ENCODE data around the gene PALM. TPM values are rescaled to one million over a fixed set of nuclear protein-coding genes. Genes with fewer than 3 reads are reported as not detected.

Gene PALM
- total and polyA plus RNA-seq, 4 experiments from 2014 or later, result not detected

DNA sequence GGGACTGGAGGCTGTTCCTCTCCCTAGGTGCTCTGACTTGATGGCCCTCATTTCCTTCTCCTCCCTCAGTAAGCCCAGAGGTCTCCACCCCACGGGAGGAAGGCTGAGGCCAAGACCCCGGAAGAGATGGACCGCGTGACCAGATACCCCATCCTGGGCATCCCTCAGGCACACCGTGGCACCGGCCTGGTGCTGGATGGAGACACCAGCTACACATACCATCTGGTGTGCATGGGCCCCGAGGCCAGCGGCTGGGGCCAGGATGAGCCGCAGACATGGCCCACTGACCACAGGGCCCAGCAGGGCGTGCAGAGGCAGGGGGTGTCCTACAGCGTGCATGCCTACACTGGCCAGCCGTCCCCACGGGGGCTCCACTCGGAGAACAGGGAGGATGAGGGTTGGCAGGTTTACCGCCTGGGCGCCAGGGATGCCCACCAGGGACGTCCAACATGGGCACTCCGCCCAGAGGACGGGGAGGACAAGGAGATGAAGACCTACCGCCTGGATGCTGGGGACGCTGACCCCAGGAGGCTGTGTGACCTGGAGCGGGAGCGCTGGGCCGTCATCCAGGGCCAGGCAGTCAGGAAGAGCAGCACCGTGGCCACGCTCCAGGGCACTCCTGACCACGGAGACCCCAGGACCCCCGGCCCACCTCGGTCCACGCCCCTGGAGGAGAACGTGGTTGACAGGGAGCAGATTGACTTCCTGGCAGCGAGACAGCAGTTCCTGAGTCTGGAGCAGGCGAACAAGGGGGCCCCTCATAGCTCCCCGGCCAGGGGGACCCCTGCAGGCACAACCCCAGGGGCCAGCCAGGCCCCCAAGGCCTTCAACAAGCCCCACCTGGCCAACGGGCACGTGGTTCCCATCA, 48.3 kb downstream of the PALM start:
- H3K27ac Mint-ChIP-seq, result no peak overlapping the region
- DNase-seq, result no peak
- H3K9me3 Mint-ChIP-seq, result peaks cover 0 to 16% (median 5%) of the 10 kb centered on the region in 8 donors
- H3K4me3 ChIP-seq (ENCODE audit: low read length in 2 of 2), result no peak overlapping the region
- POLR2A ChIA-PET (ENCODE audit: partially characterized antibody), result no interaction called here
- H3K36me3 ChIP-seq (ENCODE audit: insufficient read depth, low read length), result no peaks in the 10 kb centered on the region
- no peak overlapping the region for H3K4me3 Mint-ChIP-seq
- H3K27me3 ChIP-seq (ENCODE audit: insufficient read depth, low read length), result no peaks in the 10 kb centered on the region
- H3K27me3 Mint-ChIP-seq, result peaks cover 0 to 2% of the 10 kb centered on the region in 2 donors
- intact Hi-C loops (cut with micrococcal nuclease), result no loop called here
- H3K27ac ChIP-seq (ENCODE audit: low read depth, low read length), result no peak overlapping the region
- CTCF ChIA-PET (ENCODE audit: partially characterized antibody), result no interaction called here
- H3K4me1 Mint-ChIP-seq, result no peaks in the 10 kb centered on the region
- peaks cover 0 to 4% of the 10 kb centered on the region in 2 donors for H3K36me3 Mint-ChIP-seq
- H3K9me3 ChIP-seq (ENCODE audit: control insufficient read depth in 1 of 2, low read length in 2 of 2), result no peaks in the 10 kb centered on the region
- no peaks in the 10 kb centered on the region for H3K4me1 ChIP-seq (ENCODE audit: insufficient read depth, low read length)

DNA sequence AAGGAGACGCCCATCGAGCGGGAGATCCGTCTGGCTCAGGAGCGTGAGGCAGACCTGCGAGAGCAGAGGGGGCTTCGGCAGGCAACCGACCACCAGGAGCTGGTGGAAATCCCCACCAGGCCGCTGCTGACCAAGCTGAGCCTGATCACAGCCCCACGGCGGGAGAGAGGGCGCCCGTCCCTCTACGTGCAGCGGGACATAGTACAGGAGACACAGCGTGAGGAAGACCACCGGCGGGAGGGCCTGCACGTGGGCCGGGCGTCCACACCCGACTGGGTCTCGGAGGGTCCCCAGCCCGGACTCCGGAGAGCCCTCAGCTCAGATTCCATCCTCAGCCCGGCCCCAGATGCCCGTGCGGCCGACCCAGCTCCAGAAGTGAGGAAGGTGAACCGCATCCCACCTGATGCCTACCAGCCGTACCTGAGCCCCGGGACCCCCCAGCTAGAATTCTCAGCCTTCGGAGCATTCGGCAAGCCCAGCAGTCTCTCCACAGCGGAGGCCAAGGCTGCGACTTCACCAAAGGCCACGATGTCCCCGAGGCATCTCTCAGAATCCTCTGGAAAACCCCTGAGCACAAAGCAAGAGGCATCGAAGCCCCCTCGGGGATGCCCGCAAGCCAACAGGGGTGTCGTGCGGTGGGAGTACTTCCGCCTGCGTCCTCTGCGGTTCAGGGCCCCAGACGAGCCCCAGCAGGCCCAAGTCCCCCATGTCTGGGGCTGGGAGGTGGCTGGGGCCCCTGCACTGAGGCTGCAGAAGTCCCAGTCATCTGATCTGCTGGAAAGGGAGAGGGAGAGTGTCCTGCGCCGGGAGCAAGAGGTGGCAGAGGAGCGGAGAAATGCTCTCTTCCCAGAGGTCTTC, 49.3 kb downstream of the PALM start:
- POLR2A ChIA-PET (ENCODE audit: partially characterized antibody), result no interaction called here
- H3K36me3 Mint-ChIP-seq, result peaks cover 0 to 4% of the 10 kb centered on the region in 2 donors
- H3K36me3 ChIP-seq (ENCODE audit: insufficient read depth, low read length), result no peaks in the 10 kb centered on the region
- no peak for DNase-seq
- CTCF ChIA-PET (ENCODE audit: partially characterized antibody), result no interaction called here
- peaks cover 0 to 2% of the 10 kb centered on the region in 2 donors for H3K27me3 Mint-ChIP-seq
- no peaks in the 10 kb centered on the region for H3K4me1 Mint-ChIP-seq
- intact Hi-C loops (cut with micrococcal nuclease), result no loop called here
- H3K4me3 ChIP-seq (ENCODE audit: low read length in 2 of 2), result no peak overlapping the region
- H3K9me3 ChIP-seq (ENCODE audit: control insufficient read depth in 1 of 2, low read length in 2 of 2), result no peaks in the 10 kb centered on the region
- no peaks in the 10 kb centered on the region for H3K4me1 ChIP-seq (ENCODE audit: insufficient read depth, low read length)
- peaks cover 0 to 16% (median 5%) of the 10 kb centered on the region in 8 donors for H3K9me3 Mint-ChIP-seq
- H3K27me3 ChIP-seq (ENCODE audit: insufficient read depth, low read length), result no peaks in the 10 kb centered on the region
- H3K4me3 Mint-ChIP-seq, result no peak overlapping the region
- no peak overlapping the region for H3K27ac ChIP-seq (ENCODE audit: low read depth, low read length)
- no peak overlapping the region for H3K27ac Mint-ChIP-seq

DNA sequence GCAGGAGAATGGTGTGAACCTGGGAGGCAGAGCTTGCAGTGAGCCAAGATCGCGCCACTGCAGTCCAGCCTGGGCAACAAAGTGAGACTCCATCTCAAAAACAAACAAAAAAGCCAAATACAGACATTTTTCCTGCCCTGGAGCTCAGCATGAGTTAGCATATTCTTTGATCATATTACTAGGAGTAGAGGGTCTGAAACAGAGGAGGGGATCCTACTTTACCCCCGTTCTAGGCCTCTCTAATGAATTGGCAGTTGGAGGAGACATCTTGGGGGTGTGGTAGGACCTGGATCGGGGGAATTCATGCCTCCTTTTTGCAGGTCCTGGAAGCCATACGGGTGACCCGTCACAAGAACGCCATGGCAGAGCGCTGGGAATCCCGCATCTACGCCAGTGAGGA, 54.4 kb downstream of the PALM start:
- H3K9me3 Mint-ChIP-seq, result peaks cover 0 to 13% (median 4%) of the 10 kb centered on the region in 8 donors
- DNase-seq, result no peak
- POLR2A ChIA-PET (ENCODE audit: partially characterized antibody), result no interaction called here
- H3K4me3 Mint-ChIP-seq, result no peak overlapping the region
- H3K36me3 Mint-ChIP-seq, result peaks cover 0 to 4% of the 10 kb centered on the region in 2 donors
- intact Hi-C loops (cut with micrococcal nuclease), result no loop called here
- H3K27me3 Mint-ChIP-seq, result peaks cover 2% of the 10 kb centered on the region in 2 donors
- no peaks in the 10 kb centered on the region for H3K27me3 ChIP-seq (ENCODE audit: insufficient read depth, low read length)
- H3K27ac ChIP-seq (ENCODE audit: low read depth, low read length), result no peak overlapping the region
- H3K4me1 Mint-ChIP-seq, result no peaks in the 10 kb centered on the region
- no peaks in the 10 kb centered on the region for H3K36me3 ChIP-seq (ENCODE audit: insufficient read depth, low read length)
- no peak overlapping the region for H3K4me3 ChIP-seq (ENCODE audit: low read length in 2 of 2)
- no peaks in the 10 kb centered on the region for H3K9me3 ChIP-seq (ENCODE audit: control insufficient read depth in 1 of 2, low read length in 2 of 2)
- no peaks in the 10 kb centered on the region for H3K4me1 ChIP-seq (ENCODE audit: insufficient read depth, low read length)
- H3K27ac Mint-ChIP-seq, result peak overlapping the region in 1 of 7 donors; percentile 41
- CTCF ChIA-PET (ENCODE audit: partially characterized antibody), result interaction anchor here (1.3 kb wide), 1 partner anchor 11 kb away, joined by 4 read pairs; no protein-coding TSS in a partner anchor

DNA sequence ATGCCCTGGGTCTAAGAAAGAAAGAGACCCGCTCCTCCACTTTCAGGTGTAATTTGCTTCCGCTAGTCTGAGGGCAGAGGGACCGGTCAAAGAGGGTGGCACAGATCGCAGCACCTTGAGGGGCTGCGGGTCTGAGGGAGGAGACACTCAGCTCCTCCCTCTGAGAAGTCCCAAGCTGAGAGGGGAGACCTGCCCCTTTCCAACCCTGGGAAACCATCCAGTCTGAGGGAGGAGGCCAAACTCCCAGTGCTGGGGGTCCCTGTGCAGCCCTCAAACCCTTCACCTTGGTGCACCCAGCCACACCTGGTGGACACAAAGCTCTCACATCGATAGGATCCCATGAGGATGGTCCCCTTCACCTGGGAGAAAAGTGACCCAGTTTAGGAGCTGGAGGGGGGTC, 55.1 kb downstream of the PALM start:
- CTCF ChIA-PET (ENCODE audit: partially characterized antibody), result interaction anchor here (1.3 kb wide), 1 partner anchor 10 kb away, joined by 4 read pairs; no protein-coding TSS in a partner anchor
- intact Hi-C loops (cut with micrococcal nuclease), result no loop called here

DNA sequence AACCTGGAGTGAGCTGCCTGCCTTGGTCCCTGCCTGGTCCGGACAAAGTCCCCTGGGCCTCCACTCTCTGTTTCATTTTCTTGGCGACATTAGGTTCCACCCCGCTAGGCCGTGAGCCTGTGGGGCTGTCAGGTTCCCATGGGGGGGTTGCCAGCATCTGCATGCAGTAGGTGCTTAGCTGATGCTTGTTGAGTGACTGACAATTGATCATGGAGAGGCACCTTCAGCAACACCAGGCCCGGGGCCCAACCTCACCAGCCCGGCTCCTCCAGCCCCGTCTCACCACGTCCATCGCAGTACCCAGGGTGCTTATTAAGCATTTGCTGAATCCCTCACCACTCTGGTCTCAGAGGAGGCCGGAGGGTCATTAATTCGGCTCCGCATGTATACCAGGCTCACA, 55.6 kb downstream of the PALM start:
- Histone ChIP-seq H3K9me3 (ENCODE audit: control insufficient read depth in 1 of 2, low read length in 2 of 2) (no peaks in the 10 kb centered on the region), H3K27me3 (ENCODE audit: insufficient read depth, low read length) (no peaks in the 10 kb centered on the region), H3K4me3 (ENCODE audit: low read length in 2 of 2) (no peak overlapping the region), H3K36me3 (ENCODE audit: insufficient read depth, low read length) (no peaks in the 10 kb centered on the region), H3K27ac (ENCODE audit: low read depth, low read length) (no peak overlapping the region), H3K4me1 (ENCODE audit: insufficient read depth, low read length) (no peaks in the 10 kb centered on the region)
- no peak for DNase-seq
- H3K4me1 Mint-ChIP-seq, result no peaks in the 10 kb centered on the region
- ChIA-PET POLR2A (ENCODE audit: partially characterized antibody) (no interaction called here), CTCF (ENCODE audit: partially characterized antibody) (no interaction called here)
- H3K27me3 Mint-ChIP-seq, result peaks cover 2% of the 10 kb centered on the region in 2 donors
- H3K9me3 Mint-ChIP-seq, result peaks cover 0 to 7% (median under 1%) of the 10 kb centered on the region in 8 donors
- H3K36me3 Mint-ChIP-seq, result peaks cover 0 to 4% of the 10 kb centered on the region in 2 donors
- H3K27ac Mint-ChIP-seq, result no peak overlapping the region
- intact Hi-C loops (cut with micrococcal nuclease), result no loop called here
- no peak overlapping the region for H3K4me3 Mint-ChIP-seq

More for the DNA sequence above, 55.1 kb downstream of the PALM start:
- Mint-ChIP-seq H3K4me3 (no peak overlapping the region), H3K4me1 (no peaks in the 10 kb centered on the region), H3K27ac (no peak overlapping the region), H3K27me3 (peaks cover 2% of the 10 kb centered on the region in 2 donors), H3K9me3 (peaks cover 0 to 7% (median under 1%) of the 10 kb centered on the region in 8 donors), H3K36me3 (peaks cover 0 to 4% of the 10 kb centered on the region in 2 donors)
- Histone ChIP-seq H3K4me3 (ENCODE audit: low read length in 2 of 2) (no peak overlapping the region), H3K36me3 (ENCODE audit: insufficient read depth, low read length) (no peaks in the 10 kb centered on the region), H3K4me1 (ENCODE audit: insufficient read depth, low read length) (no peaks in the 10 kb centered on the region), H3K9me3 (ENCODE audit: control insufficient read depth in 1 of 2, low read length in 2 of 2) (no peaks in the 10 kb centered on the region), H3K27me3 (ENCODE audit: insufficient read depth, low read length) (no peaks in the 10 kb centered on the region), H3K27ac (ENCODE audit: low read depth, low read length) (no peak overlapping the region)
- no peak for DNase-seq
- POLR2A ChIA-PET (ENCODE audit: partially characterized antibody), result no interaction called here

DNA sequence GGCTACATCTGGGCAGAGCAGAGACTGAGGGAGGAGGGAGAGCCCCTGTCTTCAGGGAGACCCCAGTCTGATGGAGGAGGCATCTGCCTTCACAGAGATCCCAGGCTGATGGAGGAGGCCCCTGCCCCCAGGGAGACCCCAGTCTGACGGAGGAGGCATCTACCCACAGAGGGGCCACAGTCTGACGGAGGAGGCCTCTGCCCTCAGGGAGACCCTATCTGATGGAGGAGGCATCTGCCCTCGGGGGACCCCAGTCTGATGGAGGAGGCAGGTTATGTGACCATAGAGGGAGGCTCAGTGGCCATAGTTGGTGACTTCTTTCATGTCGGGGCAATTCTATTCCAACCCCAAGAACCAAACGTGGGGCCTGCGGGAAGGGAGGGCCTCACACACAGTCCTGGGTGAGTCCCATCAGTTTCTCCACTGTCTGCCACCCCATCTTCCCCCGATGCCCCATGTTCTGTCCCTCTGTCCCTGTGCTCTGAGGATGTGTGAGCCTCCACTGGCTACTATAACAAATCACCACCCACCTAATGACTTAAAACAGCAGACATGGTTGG, 56.5 kb downstream of the PALM start:
- intact Hi-C loops (cut with micrococcal nuclease), result no loop called here
- H3K27ac ChIP-seq (ENCODE audit: low read depth, low read length), result no peak overlapping the region
- H3K4me1 ChIP-seq (ENCODE audit: insufficient read depth, low read length), result no peaks in the 10 kb centered on the region
- Mint-ChIP-seq H3K4me1 (peaks cover 0 to 2% (median under 1%) of the 10 kb centered on the region in 4 donors), H3K4me3 (no peak overlapping the region), H3K27ac (no peak overlapping the region), H3K27me3 (peaks cover 1 to 3% of the 10 kb centered on the region in 2 donors), H3K9me3 (peaks cover 0 to 2% (median 0%) of the 10 kb centered on the region in 8 donors), H3K36me3 (no peaks in the 10 kb centered on the region)
- no peak for DNase-seq
- H3K27me3 ChIP-seq (ENCODE audit: insufficient read depth, low read length), result no peaks in the 10 kb centered on the region
- POLR2A ChIA-PET (ENCODE audit: partially characterized antibody), result no interaction called here
- H3K4me3 ChIP-seq (ENCODE audit: low read length in 2 of 2), result no peak overlapping the region
- CTCF ChIA-PET (ENCODE audit: partially characterized antibody), result interaction anchor here (0.6 kb wide), 1 partner anchor 25 kb away, joined by 3 read pairs; no protein-coding TSS in a partner anchor
- no peaks in the 10 kb centered on the region for H3K36me3 ChIP-seq (ENCODE audit: insufficient read depth, low read length)
- no peaks in the 10 kb centered on the region for H3K9me3 ChIP-seq (ENCODE audit: control insufficient read depth in 1 of 2, low read length in 2 of 2)

DNA sequence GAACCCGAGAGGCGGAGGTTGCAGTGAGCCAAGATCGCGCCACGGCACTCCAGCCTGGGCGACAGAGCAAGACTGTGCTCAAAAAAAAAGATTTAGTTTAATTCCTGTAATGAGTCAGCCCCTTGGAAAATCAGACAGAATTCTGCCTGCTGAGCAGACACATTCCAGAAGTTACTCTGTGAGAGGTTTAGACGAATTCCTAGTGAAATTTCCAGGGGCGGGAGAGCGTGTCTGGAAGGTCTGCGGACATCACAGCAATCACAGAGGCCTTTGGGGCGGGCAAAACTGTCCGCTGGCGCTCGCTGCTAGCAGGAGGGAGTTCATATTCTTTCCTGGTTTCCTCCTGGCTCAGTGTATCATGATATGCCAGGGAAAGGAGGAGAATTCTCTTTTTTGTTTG, 59.7 kb downstream of the PALM start:
- Histone ChIP-seq H3K27me3 (ENCODE audit: insufficient read depth, low read length) (no peaks in the 10 kb centered on the region), H3K27ac (ENCODE audit: low read depth, low read length) (no peak overlapping the region), H3K36me3 (ENCODE audit: insufficient read depth, low read length) (no peaks in the 10 kb centered on the region), H3K4me1 (ENCODE audit: insufficient read depth, low read length) (no peaks in the 10 kb centered on the region), H3K4me3 (ENCODE audit: low read length in 2 of 2) (no peak overlapping the region), H3K9me3 (ENCODE audit: control insufficient read depth in 1 of 2, low read length in 2 of 2) (no peaks in the 10 kb centered on the region)
- H3K4me1 Mint-ChIP-seq, result peaks cover 0 to 4% (median 2%) of the 10 kb centered on the region in 4 donors
- POLR2A ChIA-PET (ENCODE audit: partially characterized antibody), result no interaction called here
- H3K9me3 Mint-ChIP-seq, result no peaks in the 10 kb centered on the region
- H3K4me3 Mint-ChIP-seq, result no peak overlapping the region
- no peaks in the 10 kb centered on the region for H3K36me3 Mint-ChIP-seq
- peaks cover 4% of the 10 kb centered on the region in 2 donors for H3K27me3 Mint-ChIP-seq
- no peak for DNase-seq
- no peak overlapping the region for H3K27ac Mint-ChIP-seq
- intact Hi-C loops (cut with micrococcal nuclease), result no loop called here
- CTCF ChIA-PET (ENCODE audit: partially characterized antibody), result no interaction called here
